ENCODE data around the gene ELL2.

ELL2 gene

DNA sequence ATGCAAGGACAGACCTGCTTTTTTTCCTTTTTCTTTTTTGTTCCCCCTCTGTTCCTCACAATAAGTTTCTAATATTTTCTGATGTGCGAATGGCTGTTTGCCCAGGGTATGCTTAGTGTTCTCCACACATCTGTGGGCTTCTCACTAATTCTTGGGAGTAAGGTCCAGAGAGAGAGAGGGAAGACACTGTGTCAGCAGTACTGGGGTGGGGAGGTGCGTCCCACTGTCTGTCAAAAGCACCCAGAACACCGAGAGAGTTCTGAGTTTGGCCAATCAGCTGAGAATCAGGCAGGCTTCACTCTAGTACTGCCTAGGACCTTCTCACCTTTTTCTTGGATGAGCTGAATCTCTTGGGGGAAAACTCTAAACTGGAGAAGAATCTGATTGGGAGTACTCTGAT lies 61.8 kb downstream of the ELL2 start:
- no peak for DNase-seq (ENCODE audit: insufficient read length, low spot score)
- no peak for FAIRE-seq
- TF ChIP-seq, protein P1, sequence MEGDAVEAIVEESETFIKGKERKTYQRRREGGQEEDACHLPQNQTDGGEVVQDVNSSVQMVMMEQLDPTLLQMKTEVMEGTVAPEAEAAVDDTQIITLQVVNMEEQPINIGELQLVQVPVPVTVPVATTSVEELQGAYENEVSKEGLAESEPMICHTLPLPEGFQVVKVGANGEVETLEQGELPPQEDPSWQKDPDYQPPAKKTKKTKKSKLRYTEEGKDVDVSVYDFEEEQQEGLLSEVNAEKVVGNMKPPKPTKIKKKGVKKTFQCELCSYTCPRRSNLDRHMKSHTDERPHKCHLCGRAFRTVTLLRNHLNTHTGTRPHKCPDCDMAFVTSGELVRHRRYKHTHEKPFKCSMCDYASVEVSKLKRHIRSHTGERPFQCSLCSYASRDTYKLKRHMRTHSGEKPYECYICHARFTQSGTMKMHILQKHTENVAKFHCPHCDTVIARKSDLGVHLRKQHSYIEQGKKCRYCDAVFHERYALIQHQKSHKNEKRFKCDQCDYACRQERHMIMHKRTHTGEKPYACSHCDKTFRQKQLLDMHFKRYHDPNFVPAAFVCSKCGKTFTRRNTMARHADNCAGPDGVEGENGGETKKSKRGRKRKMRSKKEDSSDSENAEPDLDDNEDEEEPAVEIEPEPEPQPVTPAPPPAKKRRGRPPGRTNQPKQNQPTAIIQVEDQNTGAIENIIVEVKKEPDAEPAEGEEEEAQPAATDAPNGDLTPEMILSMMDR (IDR thresholded peaks at IDR 0.05; ENCODE audit: insufficient read depth, missing control alignments): no peak

GRCh38 chr5:95899006-95899405 lies 62.6 kb downstream of the ELL2 start:
- peak; percentile 6 for FAIRE-seq
- TF ChIP-seq, protein P1 (IDR thresholded peaks at IDR 0.05; ENCODE audit: insufficient read depth, missing control alignments): no peak
- DNase-seq (ENCODE audit: insufficient read length, low spot score): no peak

- no peak for FAIRE-seq
- no peak for DNase-seq (ENCODE audit: insufficient read length, low spot score)
- TF ChIP-seq, protein P1 (IDR thresholded peaks at IDR 0.05; ENCODE audit: insufficient read depth, missing control alignments): no peak
These were observed 65.9 kb downstream of the ELL2 start for GRCh38 chr5:95895771-95896170.

DNA sequence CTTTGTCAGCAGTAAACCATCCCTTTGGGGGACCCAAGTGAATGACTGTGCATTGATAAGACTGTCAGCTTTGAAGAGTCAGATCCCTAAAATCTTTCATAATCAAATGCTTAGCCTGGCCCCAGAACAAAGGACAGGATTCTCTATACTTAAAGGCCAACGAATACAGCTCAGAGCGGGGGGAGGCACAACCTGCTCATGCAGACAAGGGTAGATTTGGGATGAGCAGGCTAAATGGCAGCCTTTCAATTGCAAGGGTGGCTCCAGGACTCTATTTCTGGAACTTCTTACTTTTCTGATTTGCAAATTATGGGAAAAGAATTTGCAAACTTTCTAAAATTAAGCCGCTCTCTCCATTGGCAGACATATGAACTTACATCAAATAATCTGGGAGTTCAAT lies 66.4 kb downstream of the ELL2 start:
- TF ChIP-seq, protein P1 (IDR thresholded peaks at IDR 0.05; ENCODE audit: insufficient read depth, missing control alignments): no peak
- FAIRE-seq: no peak

GRCh38 chr5:95892784-95893354 lies 68.8 kb downstream of the ELL2 start:
- TF ChIP-seq, protein P1 (IDR thresholded peaks at IDR 0.05; ENCODE audit: insufficient read depth, missing control alignments): peak; percentile 55
- DNase-seq (ENCODE audit: insufficient read length, low spot score): no peak
- FAIRE-seq: no peak

More for the DNA sequence above, 66.4 kb downstream of the ELL2 start:
- no peak for DNase-seq (ENCODE audit: insufficient read length, low spot score)

- FAIRE-seq (no peak), DNase-seq (ENCODE audit: insufficient read length, low spot score) (no peak)
- TF ChIP-seq, protein P1 (IDR thresholded peaks at IDR 0.05; ENCODE audit: insufficient read depth, missing control alignments): no peak
These were observed 70.2 kb downstream of the ELL2 start for GRCh38 chr5:95891499-95891898.

GRCh38 chr5:95889076-95889475 lies 72.6 kb downstream of the ELL2 start:
- DNase-seq (ENCODE audit: insufficient read length, low spot score) (no peak), FAIRE-seq (no peak)
- TF ChIP-seq, protein P1 (IDR thresholded peaks at IDR 0.05; ENCODE audit: insufficient read depth, missing control alignments): no peak
